Tibial nerve (tissue), 4 donors: ENCODE measurements around the gene KIF6. TPM values are rescaled to one million over a fixed set of nuclear protein-coding genes. Genes with fewer than 3 reads are reported as not detected.
"Not testable (repeated sequence)": the region's sequence is repeated elsewhere in the genome, so short reads cannot be mapped to it uniquely, and the experiment has no call there.

ENCODE experiments used
- DNase-seq, 2 donors: peaks; one replicate each; pipeline ENCODE4 v3.0.0-alpha.2; 2019; ENCODE audit warnings: low spot score in 2 of 2
- H3K27ac ChIP-seq, 4 donors: fragments of 200-600 bp; sonication (generic) in 3 of 4; one replicate each; pipeline ENCODE4 v1.5.1; 2017 to 2019; ENCODE audit warnings: mild to moderate bottlenecking in 1 of 4
- H3K27me3 ChIP-seq, 2 donors: fragments of 200-600 bp; sonication (generic) in 1 of 2; one replicate each; pipeline versions ENCODE4 v1.5.1 to v1.6.0; 2017 to 2019
- H3K36me3 ChIP-seq, 3 donors: fragments of 200-600 bp; sonication (generic); one replicate each; pipeline ENCODE4 v1.5.1; 2018 to 2019
- H3K4me1 ChIP-seq, 4 donors: fragments of 200-600 bp; sonication (generic) in 3 of 4; one replicate each; pipeline ENCODE4 v1.5.1; 2017 to 2019
- H3K4me3 ChIP-seq, 4 donors: fragments of 200-600 bp; sonication (generic) in 3 of 4; one replicate each; pipeline ENCODE4 v1.5.1; 2017 to 2019; ENCODE audit warnings: mild to moderate bottlenecking in 1 of 4, moderate library complexity in 1 of 4
- H3K9me3 ChIP-seq, 4 donors: fragments of 200-600 bp; sonication (generic) in 3 of 4; one replicate each; pipeline ENCODE4 v1.5.1; 2017 to 2019
- EP300 ChIP-seq, 2 donors: sonication (generic); formaldehyde crosslinking; IDR thresholded peaks; one replicate each; pipeline ENCODE4 v1.6.1; 2017; ENCODE audit warnings: antibody characterized with exemption in 2 of 2, mild to moderate bottlenecking in 1 of 2
- POLR2A ChIP-seq, 2 donors: fragments of 450-650 bp; IDR thresholded peaks; one replicate each; pipeline ENCODE4 v1.6.1; 2017; ENCODE audit warnings: antibody characterized with exemption in 2 of 2, mild to moderate bottlenecking in 2 of 2, moderate library complexity in 2 of 2
- WGBS, 2 donors: methylation state at CpG; one replicate each; pipeline ENCODE4 v1.1.5; 2018; 5-methylcytosine and 5-hydroxymethylcytosine counted together
- total RNA-seq, 4 donors: library from RNA; depleted of rRNA; stranded (reverse); fragments of >200 nt; gene quantifications; one replicate each; pipeline ENCODE4 v1.1.0, GENCODE V29; 2016
- TF ChIP-seq, protein P1 (sequence below), 5 experiments: fragments of 200-600 bp in 3 of 5; fragments of 450-650 bp in 2 of 5; sonication (generic) in 3 of 5; IDR thresholded peaks; one replicate each; pipeline ENCODE4 v1.5.1; 2016 to 2019; ENCODE audit warnings: antibody characterized with exemption in 5 of 5, mild to moderate bottlenecking in 3 of 5, moderate library complexity in 2 of 5

KIF6 gene
- total RNA-seq, 4 donors from 2014 or later: 0.22 to 0.59 TPM; not detected in 2

DNA sequence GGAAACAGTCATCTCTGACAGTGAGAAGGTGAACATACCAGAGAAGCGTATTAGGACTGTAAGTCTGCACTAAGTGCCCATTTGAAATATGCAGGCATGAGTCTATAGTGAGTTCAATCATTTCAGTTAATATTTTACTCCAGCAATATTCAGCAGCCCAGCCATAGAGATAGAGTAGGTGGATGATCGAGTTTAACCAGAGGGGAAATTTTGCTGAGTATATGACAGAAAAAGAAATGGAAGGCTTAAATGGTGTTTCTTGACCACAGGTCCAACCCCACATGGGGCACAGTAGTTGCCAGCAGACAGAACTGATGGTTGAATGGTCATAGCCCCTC is 39.8 kb downstream of the KIF6 start:
- Histone ChIP-seq H3K36me3 (no peaks in the 10 kb centered on the region), H3K4me1 (peaks cover 0 to 16% (median 0%) of the 10 kb centered on the region in 4 donors), H3K9me3 (no peaks in the 10 kb centered on the region), H3K4me3 (no peak overlapping the region), H3K27me3 (no peaks in the 10 kb centered on the region), H3K27ac (no peak overlapping the region)
- TF ChIP-seq, protein P1, sequence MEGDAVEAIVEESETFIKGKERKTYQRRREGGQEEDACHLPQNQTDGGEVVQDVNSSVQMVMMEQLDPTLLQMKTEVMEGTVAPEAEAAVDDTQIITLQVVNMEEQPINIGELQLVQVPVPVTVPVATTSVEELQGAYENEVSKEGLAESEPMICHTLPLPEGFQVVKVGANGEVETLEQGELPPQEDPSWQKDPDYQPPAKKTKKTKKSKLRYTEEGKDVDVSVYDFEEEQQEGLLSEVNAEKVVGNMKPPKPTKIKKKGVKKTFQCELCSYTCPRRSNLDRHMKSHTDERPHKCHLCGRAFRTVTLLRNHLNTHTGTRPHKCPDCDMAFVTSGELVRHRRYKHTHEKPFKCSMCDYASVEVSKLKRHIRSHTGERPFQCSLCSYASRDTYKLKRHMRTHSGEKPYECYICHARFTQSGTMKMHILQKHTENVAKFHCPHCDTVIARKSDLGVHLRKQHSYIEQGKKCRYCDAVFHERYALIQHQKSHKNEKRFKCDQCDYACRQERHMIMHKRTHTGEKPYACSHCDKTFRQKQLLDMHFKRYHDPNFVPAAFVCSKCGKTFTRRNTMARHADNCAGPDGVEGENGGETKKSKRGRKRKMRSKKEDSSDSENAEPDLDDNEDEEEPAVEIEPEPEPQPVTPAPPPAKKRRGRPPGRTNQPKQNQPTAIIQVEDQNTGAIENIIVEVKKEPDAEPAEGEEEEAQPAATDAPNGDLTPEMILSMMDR (IDR thresholded peaks at IDR 0.05): no peak
- no peak for TF ChIP-seq EP300 (IDR thresholded peaks at IDR 0.05)
- DNase-seq: no peak
- 86 to 88% methylated on average over 2 of the region's 2 CpGs for WGBS, 2 donors

DNA sequence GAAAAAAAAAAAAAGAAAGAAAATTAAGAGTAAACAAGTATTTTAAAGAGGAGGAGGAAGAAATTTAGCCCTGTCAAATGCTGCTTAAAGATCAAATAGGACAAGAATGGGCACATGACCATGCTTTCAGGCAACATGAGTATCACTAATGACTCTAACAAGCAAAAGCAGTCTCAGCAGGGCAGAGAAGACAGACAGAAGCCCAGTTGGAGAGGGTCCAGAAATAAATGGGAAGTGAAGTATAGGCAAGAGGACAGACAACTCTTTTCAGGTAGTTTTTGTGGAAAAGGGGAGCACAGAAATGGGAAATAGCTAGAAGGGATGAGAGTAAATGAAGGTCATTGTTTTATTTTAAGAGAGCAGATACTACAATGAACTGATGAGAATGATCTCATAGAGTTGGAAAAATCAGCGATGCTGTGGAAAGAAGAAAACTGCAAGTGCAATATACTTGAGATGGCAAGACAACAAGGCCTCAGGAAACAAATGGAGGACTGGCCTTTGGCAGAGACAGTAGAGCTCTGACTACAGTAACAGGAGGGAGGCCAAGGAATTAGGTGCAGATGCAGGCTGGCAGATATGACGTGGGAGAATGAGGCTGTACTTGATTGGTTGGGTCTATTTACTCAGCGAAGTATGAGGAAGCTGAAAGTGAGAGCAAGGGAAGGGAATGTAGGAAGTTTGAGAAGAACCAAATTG is 40.3 kb downstream of the KIF6 start:
- 56 to 57% methylated on average over 3 of the region's 3 CpGs for WGBS, 2 donors

DNA sequence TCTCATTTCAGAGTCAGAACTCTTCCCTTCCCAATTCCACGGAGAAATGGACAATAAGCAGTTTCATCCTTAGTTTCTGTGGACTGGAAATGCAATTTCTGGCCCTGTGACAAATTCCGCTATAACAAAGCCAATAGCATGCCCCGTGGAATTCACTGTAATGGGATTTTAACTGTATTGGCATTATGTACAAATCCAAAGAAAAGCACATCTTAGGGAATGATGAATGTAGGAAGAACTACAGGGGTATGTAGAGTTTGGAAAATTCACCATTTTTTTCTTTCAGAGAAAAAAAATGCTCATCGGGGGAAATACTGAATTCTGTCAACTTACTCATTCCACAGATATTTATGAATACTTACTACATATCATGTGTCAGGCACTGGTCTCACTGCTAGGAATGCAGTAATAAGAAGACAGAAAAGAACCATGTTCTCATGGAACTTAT is 43.5 kb downstream of the KIF6 start:
- H3K27ac ChIP-seq: no peak overlapping the region
- no peaks in the 10 kb centered on the region for H3K9me3 ChIP-seq
- no peaks in the 10 kb centered on the region for H3K36me3 ChIP-seq
- no peak overlapping the region for H3K4me3 ChIP-seq
- TF ChIP-seq EP300 (IDR thresholded peaks at IDR 0.05) (no peak), POLR2A (IDR thresholded peaks at IDR 0.05) (no peak)
- TF ChIP-seq, protein P1 (IDR thresholded peaks at IDR 0.05): no peak
- H3K4me1 ChIP-seq: peaks cover 0 to 11% (median 0%) of the 10 kb centered on the region in 4 donors
- H3K27me3 ChIP-seq: no peaks in the 10 kb centered on the region
- 8 to 11% methylated on average over 4 of the region's 4 CpGs for WGBS, 2 donors
- no peak for DNase-seq

More for the DNA sequence above, 40.3 kb downstream of the KIF6 start:
- H3K4me3 ChIP-seq: no peak overlapping the region
- no peaks in the 10 kb centered on the region for H3K27me3 ChIP-seq
- H3K4me1 ChIP-seq: peaks cover 0 to 16% (median 0%) of the 10 kb centered on the region in 4 donors
- TF ChIP-seq POLR2A (IDR thresholded peaks at IDR 0.05) (no peak), EP300 (IDR thresholded peaks at IDR 0.05) (no peak)
- TF ChIP-seq, protein P1 (IDR thresholded peaks at IDR 0.05): no peak
- no peaks in the 10 kb centered on the region for H3K9me3 ChIP-seq
- no peaks in the 10 kb centered on the region for H3K36me3 ChIP-seq
- no peak for DNase-seq
- no peak overlapping the region for H3K27ac ChIP-seq

DNA sequence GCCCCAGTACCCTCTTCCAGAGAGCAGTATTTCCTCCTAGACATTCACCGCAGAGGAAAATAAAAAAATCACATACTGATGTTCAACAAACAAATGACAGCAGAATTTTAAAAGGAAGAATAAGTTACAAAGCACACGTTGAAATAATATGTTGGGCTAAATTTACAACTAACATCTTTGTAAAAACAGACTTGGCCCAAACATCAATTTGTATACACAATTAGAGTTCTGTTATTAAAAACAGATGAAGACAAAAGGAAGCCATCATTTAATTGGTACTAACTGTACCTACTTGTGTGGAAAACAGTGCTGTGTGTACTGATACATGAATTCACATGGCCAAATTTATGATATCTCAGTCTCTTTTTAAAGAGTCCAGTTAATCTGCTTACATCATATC is 46.3 kb downstream of the KIF6 start:
- no peaks in the 10 kb centered on the region for H3K27me3 ChIP-seq
- H3K36me3 ChIP-seq: no peaks in the 10 kb centered on the region
- 68 to 71% methylated on average over 2 of the region's 2 CpGs for WGBS, 2 donors
- TF ChIP-seq, protein P1 (IDR thresholded peaks at IDR 0.05): no peak
- TF ChIP-seq EP300 (IDR thresholded peaks at IDR 0.05): no peak
- no peak for TF ChIP-seq POLR2A (IDR thresholded peaks at IDR 0.05)
- H3K4me3 ChIP-seq: no peak overlapping the region
- no peak for DNase-seq
- peaks cover 0 to 4% (median 0%) of the 10 kb centered on the region in 4 donors for H3K9me3 ChIP-seq
- H3K27ac ChIP-seq: no peak overlapping the region
- peaks cover 0 to 8% (median 0%) of the 10 kb centered on the region in 4 donors for H3K4me1 ChIP-seq

DNA sequence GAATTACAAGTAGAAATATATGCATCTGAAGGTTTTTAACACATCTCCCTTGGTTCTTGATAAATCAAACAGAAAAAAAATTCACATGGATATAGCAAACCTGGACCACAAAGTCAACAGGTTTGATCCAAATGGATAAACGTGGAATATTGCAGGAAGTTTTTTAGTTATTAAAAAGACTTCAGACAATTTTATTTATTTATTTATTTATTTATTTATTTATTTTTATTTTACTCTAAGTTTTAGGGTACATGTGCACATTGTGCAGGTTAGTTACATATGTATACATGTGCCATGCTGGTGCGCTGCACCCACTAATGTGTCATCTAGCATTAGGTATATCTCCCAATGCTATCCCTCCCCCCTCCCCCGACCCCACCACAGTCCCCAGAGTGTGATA is 47.9 kb downstream of the KIF6 start:
- DNase-seq, H3K4me1 ChIP-seq, H3K27me3 ChIP-seq, H3K4me3 ChIP-seq, H3K36me3 ChIP-seq, H3K27ac ChIP-seq: not testable (repeated sequence)
- H3K9me3 ChIP-seq: peaks cover 0 to 13% (median 0%) of the 10 kb centered on the region in 4 donors
- 69 to 86% methylated on average over 3 of the region's 3 CpGs for WGBS, 2 donors
